BJ (cell line): ENCODE measurements around the gene PKN1. TPM values are rescaled to one million over a fixed set of nuclear protein-coding genes. Genes with fewer than 3 reads are reported as not detected.

Source experiments
- CTCF ChIA-PET: fragments of 350-600 bp; formaldehyde crosslinking; extraction: SDS; loops from one replicate; lab custom pipeline; 2021; ENCODE audit warnings: antibody characterized with exemption, inconsistent platforms; lab: Yijun Ruan, JAX
- POLR2A ChIA-PET: fragments of 300-600 bp; sonication (Branson Sonifier 250); formaldehyde crosslinking; extraction: SDS; loops from one replicate; lab custom pipeline; 2021; ENCODE audit warnings: antibody characterized with exemption; lab: Charles Lee
- DNase-seq: peaks from one replicate; pipeline ENCODE4 v3.0.0-alpha.2; 2011; ENCODE audit warnings: low read depth
- H3K27me3 ChIP-seq: 2 replicates; pipeline ENCODE4 v1.6.0; 2011; ENCODE audit warnings: low read length; ENCODE audit not compliant: control insufficient read depth, insufficient read depth
- H3K36me3 ChIP-seq: 2 replicates; pipeline ENCODE4 v1.5.1; 2011; ENCODE audit warnings: low read length; ENCODE audit not compliant: control insufficient read depth, insufficient read depth
- H3K4me3 ChIP-seq: 2 replicates; pipeline ENCODE4 v1.5.1; 2011; ENCODE audit warnings: low read depth, mild to moderate bottlenecking, control low read depth, low read length
- CTCF ChIP-seq: IDR thresholded peaks from 2 replicates; pipeline ENCODE4 v1.5.1; 2011; ENCODE audit warnings: low read depth, mild to moderate bottlenecking, control low read depth, inconsistent platforms, low read length, moderate library complexity; ENCODE audit not compliant: insufficient read depth
- polyA plus RNA-seq: library from polyadenylated mRNA; depleted of rRNA; stranded (reverse); fragments of >200 nt; gene quantifications from 2 replicates; pipeline ENCODE4 v1.2.3, GENCODE V29; 2011

PKN1 gene
- polyA plus RNA-seq, 1 experiment, result 117 TPM

- CTCF ChIA-PET, result no interaction called here
- H3K36me3 ChIP-seq, result peaks cover 13% of the 10 kb centered on the region
- TF ChIP-seq CTCF, result no peak
- POLR2A ChIA-PET, result no interaction called here
- no peak overlapping the region for H3K4me3 ChIP-seq
- no peak for DNase-seq
- no peaks in the 10 kb centered on the region for H3K27me3 ChIP-seq
Measured at GRCh38 chr19:14514215-14514863, 81.2 kb downstream of the PKN1 start.

- no peak overlapping the region for H3K4me3 ChIP-seq
- no peak for DNase-seq
- H3K27me3 ChIP-seq, result no peaks in the 10 kb centered on the region
- CTCF ChIA-PET, result interaction anchor here (1.1 to 3.6 kb wide), 3 partner anchors 10 to 36 kb away, joined by 3 to 23 read pairs (median 5); no protein-coding TSS in a partner anchor
- POLR2A ChIA-PET, result no interaction called here
- peaks cover 13% of the 10 kb centered on the region for H3K36me3 ChIP-seq
- TF ChIP-seq CTCF, result no peak
Measured at GRCh38 chr19:14515501-14516047, 82.5 kb downstream of the PKN1 start.

- ChIA-PET CTCF (interaction anchor here (1.1 to 3.6 kb wide), 3 partner anchors 10 to 36 kb away, joined by 3 to 23 read pairs (median 5); no protein-coding TSS in a partner anchor), POLR2A (no interaction called here)
- peaks cover 13% of the 10 kb centered on the region for H3K36me3 ChIP-seq
- TF ChIP-seq CTCF, result no peak
- H3K4me3 ChIP-seq, result peak overlapping the region; percentile 90
- no peaks in the 10 kb centered on the region for H3K27me3 ChIP-seq
- no peak for DNase-seq
Measured at GRCh38 chr19:14516048-14516534, 83.0 kb downstream of the PKN1 start.

- ChIA-PET CTCF (interaction anchor here (1.1 to 3.6 kb wide), 4 partner anchors 9 to 44 kb away, joined by 3 to 23 read pairs (median 4); no protein-coding TSS in a partner anchor), POLR2A (interaction anchor here (0.5 kb wide), 1 partner anchor 1602 kb away, joined by 3 read pairs; no protein-coding TSS in a partner anchor)
- TF ChIP-seq CTCF, result no peak
- no peak for DNase-seq
- H3K36me3 ChIP-seq, result peaks cover 13% of the 10 kb centered on the region
- no peaks in the 10 kb centered on the region for H3K27me3 ChIP-seq
- peak overlapping the region; percentile 90 for H3K4me3 ChIP-seq
Measured at GRCh38 chr19:14516746-14517438, 83.8 kb downstream of the PKN1 start.

GRCh38 chr19:14517446-14517839 lies 84.3 kb downstream of the PKN1 start:
- TF ChIP-seq CTCF, result no peak
- peaks cover 13% of the 10 kb centered on the region for H3K36me3 ChIP-seq
- peak overlapping the region; percentile 90 for H3K4me3 ChIP-seq
- no peak for DNase-seq
- ChIA-PET POLR2A (interaction anchor here (0.5 to 1.5 kb wide), 2 partner anchors 12 to 1602 kb away, joined by 3 to 5 read pairs; no protein-coding TSS in a partner anchor), CTCF (interaction anchor here (1.1 to 3.6 kb wide), 4 partner anchors 12 to 45 kb away, joined by 3 to 23 read pairs (median 4); no protein-coding TSS in a partner anchor)
- H3K27me3 ChIP-seq, result no peaks in the 10 kb centered on the region
